NB4 (cell line): ENCODE results near the gene NEFH.
"Not testable (repeated sequence)": the region's sequence is repeated elsewhere in the genome, so short reads cannot be mapped to it uniquely, and the experiment has no call there.

Experiments used
- DNase-seq: peaks from one replicate; pipeline ENCODE4 v3.0.0; 2010; ENCODE audit warnings: low read depth
- H3K4me3 ChIP-seq: one replicate; pipeline ENCODE4 v1.5.1; 2011; ENCODE audit warnings: mild to moderate bottlenecking, low read depth, low read length, moderate library complexity
- MYC ChIP-seq: IDR thresholded peaks from 2 replicates; pipeline ENCODE4 v1.6.1; 2011; ENCODE audit warnings: low read depth, low read length
- POLR2A ChIP-seq: IDR thresholded peaks from 2 replicates; pipeline ENCODE4 v1.6.1; 2011; ENCODE audit warnings: mild to moderate bottlenecking; ENCODE audit not compliant: insufficient read length; ENCODE audit errors: extremely low read depth
- TF ChIP-seq, protein P1 (sequence below): IDR thresholded peaks from 2 replicates; pipeline ENCODE4 v1.6.1; 2011; ENCODE audit warnings: low read depth, low read length
- TF ChIP-seq, protein P2 (sequence below): IDR thresholded peaks from one replicate; pipeline ENCODE4 v1.5.1; 2012; ENCODE audit warnings: low read depth, low read length

The NEFH gene, protein sequence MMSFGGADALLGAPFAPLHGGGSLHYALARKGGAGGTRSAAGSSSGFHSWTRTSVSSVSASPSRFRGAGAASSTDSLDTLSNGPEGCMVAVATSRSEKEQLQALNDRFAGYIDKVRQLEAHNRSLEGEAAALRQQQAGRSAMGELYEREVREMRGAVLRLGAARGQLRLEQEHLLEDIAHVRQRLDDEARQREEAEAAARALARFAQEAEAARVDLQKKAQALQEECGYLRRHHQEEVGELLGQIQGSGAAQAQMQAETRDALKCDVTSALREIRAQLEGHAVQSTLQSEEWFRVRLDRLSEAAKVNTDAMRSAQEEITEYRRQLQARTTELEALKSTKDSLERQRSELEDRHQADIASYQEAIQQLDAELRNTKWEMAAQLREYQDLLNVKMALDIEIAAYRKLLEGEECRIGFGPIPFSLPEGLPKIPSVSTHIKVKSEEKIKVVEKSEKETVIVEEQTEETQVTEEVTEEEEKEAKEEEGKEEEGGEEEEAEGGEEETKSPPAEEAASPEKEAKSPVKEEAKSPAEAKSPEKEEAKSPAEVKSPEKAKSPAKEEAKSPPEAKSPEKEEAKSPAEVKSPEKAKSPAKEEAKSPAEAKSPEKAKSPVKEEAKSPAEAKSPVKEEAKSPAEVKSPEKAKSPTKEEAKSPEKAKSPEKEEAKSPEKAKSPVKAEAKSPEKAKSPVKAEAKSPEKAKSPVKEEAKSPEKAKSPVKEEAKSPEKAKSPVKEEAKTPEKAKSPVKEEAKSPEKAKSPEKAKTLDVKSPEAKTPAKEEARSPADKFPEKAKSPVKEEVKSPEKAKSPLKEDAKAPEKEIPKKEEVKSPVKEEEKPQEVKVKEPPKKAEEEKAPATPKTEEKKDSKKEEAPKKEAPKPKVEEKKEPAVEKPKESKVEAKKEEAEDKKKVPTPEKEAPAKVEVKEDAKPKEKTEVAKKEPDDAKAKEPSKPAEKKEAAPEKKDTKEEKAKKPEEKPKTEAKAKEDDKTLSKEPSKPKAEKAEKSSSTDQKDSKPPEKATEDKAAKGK

DNA sequence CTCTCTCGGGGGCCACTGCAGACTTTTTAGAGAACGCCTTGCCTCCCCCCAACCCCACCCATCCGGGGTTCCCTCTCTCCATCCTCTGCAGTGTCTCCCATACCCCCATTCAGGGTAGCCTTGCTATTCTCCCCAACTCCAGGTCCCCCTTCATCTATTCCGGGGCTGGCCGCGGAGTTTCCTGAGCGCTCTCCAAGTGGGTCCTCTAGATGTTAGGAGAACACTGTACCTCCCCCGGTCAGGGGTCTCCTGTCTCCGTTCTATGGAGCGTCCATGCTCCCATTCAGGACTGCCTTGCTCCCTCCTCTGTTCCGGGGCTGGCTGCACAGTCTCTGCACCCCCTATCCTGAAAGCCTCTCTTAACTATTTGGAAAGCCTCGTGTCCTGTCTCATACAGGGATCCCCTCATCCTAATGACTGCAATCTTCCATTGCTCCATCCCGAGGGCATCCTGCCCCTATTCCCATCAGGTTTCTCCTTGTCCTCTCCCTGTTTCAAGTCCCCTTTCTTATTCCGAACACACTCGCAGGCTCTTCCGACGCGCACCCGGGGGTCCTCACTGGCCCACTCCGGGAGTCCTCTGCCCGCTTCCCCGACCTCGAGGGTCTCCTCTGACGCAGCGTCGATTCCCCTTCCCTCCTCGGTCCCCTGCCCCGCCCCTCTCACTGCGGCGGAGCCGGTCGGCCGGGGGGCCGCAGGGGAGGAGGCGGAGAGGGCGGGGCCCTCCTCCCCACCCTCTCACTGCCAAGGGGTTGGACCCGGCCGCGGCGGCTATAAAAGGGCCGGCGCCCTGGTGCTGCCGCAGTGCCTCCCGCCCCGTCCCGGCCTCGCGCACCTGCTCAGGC lies at the start of gene NEFH:
NEFH (plus strand) TSS at position 802 of the 845 bp plus-strand sequence. CDS start 45 bp downstream, outside the sequence.
- TF ChIP-seq MYC (no peak), POLR2A (no peak)
- TF ChIP-seq, protein P1, sequence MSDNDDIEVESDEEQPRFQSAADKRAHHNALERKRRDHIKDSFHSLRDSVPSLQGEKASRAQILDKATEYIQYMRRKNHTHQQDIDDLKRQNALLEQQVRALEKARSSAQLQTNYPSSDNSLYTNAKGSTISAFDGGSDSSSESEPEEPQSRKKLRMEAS: no peak
- TF ChIP-seq, protein P2, sequence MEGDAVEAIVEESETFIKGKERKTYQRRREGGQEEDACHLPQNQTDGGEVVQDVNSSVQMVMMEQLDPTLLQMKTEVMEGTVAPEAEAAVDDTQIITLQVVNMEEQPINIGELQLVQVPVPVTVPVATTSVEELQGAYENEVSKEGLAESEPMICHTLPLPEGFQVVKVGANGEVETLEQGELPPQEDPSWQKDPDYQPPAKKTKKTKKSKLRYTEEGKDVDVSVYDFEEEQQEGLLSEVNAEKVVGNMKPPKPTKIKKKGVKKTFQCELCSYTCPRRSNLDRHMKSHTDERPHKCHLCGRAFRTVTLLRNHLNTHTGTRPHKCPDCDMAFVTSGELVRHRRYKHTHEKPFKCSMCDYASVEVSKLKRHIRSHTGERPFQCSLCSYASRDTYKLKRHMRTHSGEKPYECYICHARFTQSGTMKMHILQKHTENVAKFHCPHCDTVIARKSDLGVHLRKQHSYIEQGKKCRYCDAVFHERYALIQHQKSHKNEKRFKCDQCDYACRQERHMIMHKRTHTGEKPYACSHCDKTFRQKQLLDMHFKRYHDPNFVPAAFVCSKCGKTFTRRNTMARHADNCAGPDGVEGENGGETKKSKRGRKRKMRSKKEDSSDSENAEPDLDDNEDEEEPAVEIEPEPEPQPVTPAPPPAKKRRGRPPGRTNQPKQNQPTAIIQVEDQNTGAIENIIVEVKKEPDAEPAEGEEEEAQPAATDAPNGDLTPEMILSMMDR: no peak
- no peak within 1 kb of the TSS for H3K4me3 ChIP-seq
- DNase-seq: no peak

DNA sequence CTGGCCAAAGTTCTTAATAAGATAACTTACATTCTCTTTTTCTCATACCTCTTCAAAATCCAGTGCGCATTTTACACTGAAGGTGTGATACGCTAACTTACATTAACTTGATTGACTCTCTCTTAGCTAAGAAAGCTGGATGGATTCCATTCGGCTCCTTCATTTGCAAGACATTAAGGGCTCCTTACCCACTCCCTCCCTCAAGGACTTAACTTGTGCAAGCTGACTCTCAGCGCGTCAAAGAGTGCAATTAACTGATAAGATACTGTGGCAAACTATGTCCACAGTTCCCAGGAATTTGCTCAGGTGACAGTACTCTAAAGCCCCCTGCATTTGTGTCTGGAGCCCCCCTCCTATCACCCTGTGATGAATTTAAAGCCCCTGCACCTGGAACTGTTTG lies 48.0 kb upstream of the NEFH start:
- H3K4me3 ChIP-seq: no peak overlapping the region
- DNase-seq: no peak
- TF ChIP-seq, protein P1: no peak
- TF ChIP-seq, protein P2: no peak
- TF ChIP-seq POLR2A: no peak
- TF ChIP-seq MYC: no peak

DNA sequence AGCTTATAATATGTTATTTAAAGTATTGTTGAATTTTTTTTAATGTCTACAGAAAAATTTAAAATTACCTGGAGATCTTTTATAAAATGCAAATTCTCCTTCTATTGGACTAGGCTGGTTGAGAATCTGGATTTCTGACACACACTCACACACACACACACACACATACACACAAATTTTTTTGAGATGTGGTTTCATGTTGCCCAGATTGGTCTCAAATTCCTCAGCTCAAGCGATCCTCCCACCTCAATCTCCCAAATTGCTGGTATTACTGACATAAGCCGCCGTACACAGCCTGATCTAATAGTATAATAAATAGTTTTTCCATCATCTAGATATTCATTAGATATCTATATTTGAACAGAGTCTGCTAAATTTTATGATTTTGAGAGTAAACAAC lies 46.2 kb upstream of the NEFH start:
- no peak for TF ChIP-seq MYC
- H3K4me3 ChIP-seq: no peak overlapping the region

DNA sequence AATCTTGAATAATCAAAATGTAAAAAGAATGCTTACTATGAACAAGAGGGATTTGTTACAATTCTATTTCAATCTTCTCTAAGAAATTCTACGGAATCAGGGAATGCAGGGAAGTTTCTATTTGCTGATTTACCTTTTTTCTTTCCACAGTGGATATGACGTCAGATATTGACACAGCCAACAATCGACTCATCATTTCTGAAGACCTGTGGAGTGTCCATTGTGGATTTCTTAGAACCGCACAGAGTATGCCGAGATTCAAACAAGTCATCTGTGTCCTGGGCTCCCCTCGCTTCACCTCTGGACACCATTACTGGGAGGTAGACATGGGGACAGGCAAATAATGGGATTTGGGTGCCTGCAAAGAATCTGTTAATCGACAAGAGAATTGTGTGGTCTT lies 45.7 kb upstream of the NEFH start:
- H3K4me3 ChIP-seq: no peak overlapping the region
- DNase-seq: no peak
- TF ChIP-seq MYC (no peak), POLR2A (no peak)
- TF ChIP-seq, protein P1: no peak
- TF ChIP-seq, protein P2: no peak

More for the DNA sequence above, 46.2 kb upstream of the NEFH start:
- DNase-seq: no peak

DNA sequence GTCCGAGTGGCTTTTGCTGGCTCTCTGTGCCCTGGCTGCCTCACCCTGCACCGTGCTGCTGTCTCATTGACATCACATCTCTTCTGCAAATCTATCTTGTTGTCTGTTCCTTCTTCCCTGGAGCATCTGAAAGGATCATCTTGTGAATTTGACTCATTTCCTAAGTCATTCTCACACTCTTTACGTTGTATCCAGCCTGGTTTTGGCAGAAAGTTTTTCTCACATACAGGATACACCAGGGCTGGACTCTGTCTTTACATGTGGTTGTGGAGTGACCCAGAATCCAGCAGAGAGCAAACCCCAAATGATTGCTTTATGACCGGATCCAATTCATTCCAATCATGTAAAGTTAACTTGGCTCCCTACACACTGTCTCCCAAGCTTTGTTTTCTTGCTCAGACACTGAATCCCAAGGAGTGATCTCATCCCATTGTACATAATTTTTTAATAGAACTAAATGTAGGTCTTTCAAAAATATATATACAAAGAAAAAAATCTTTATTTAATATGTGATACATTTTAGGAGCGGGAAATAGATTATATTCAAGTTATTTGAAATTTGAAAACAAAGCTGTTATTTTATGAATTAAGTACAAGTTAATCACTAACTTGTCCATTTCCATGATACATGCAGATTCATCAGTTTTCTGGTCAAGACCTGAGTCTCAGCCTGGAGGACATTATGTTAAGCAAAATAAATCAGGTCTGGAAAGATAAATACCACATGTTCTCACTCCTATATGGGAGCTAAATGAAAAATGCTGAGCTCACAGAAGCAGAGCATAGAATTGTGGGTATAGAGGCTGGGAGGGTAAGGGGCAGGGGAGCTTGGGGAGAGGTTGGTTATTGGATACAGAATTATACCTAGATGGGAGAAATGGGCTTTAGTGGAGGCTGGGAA lies 44.5 kb upstream of the NEFH start:
- H3K4me3 ChIP-seq: no peak overlapping the region
- TF ChIP-seq POLR2A: no peak
- TF ChIP-seq, protein P1: no peak
- no peak for TF ChIP-seq MYC
- TF ChIP-seq, protein P2: no peak
- DNase-seq: no peak

DNA sequence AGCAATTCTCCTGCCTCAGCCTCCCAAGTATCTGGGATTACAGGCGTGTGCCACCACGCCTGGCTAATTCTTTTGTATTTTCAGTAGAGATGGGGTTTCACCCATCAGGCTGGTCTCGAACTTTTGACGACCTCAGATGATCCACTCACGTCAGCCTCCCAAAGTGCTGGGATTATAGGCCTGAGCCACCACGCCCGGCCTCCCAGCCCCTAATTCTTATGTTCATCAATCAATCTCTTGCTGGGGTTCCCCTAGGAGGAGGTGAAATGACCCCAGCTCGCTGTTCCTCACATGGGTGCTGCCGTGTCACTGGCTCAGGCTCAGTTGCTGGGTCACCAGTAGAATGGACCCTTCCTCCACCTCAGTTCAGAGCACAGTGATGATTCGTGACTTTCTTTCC lies 41.7 kb upstream of the NEFH start, which contains the start of gene RFPL1:
RFPL1 (plus strand) TSS at position 301 of the 400 bp plus-strand sequence.
- H3K4me3 ChIP-seq, DNase-seq: not testable (repeated sequence)
